ENCODE measurements around the gene HSD17B3. TPM values are rescaled to one million over a fixed set of nuclear protein-coding genes. Genes with fewer than 3 reads are reported as not detected.

HSD17B3 gene
- total RNA-seq, 6 experiments from 2014 or later = not detected

DNA sequence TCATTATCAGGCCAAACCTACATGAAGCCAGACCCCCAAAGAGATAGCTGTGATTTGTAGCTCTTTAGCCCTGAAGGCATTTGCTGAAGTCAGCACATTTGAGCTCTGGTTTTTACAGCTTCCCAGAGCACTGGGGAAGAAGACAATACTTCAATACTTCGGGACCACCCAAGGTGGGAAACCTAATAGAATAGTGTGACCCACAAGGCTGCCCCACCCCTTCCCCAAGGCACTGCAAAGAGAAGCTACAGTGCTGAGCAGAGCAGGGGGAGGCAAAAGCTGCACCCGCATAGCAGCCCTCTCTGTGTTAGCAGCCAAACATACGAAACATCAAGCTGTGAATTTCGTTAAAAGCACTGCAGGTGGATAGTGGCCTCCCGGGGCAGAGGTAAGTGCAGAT is 87.3 kb downstream of the HSD17B3 start:
- Mint-ChIP-seq H3K36me3 (ENCODE audit: low read depth) (no peaks in the 10 kb centered on the region), H3K27me3 (ENCODE audit: insufficient read depth) (peaks cover 45% of the 10 kb centered on the region), H3K4me1 (ENCODE audit: low read depth) (peaks cover 16% of the 10 kb centered on the region), H3K4me3 (no peak overlapping the region), H3K27ac (no peak overlapping the region), H3K9me3 (no peaks in the 10 kb centered on the region)
- no peak for DNase-seq
- TF ChIP-seq, protein P1, sequence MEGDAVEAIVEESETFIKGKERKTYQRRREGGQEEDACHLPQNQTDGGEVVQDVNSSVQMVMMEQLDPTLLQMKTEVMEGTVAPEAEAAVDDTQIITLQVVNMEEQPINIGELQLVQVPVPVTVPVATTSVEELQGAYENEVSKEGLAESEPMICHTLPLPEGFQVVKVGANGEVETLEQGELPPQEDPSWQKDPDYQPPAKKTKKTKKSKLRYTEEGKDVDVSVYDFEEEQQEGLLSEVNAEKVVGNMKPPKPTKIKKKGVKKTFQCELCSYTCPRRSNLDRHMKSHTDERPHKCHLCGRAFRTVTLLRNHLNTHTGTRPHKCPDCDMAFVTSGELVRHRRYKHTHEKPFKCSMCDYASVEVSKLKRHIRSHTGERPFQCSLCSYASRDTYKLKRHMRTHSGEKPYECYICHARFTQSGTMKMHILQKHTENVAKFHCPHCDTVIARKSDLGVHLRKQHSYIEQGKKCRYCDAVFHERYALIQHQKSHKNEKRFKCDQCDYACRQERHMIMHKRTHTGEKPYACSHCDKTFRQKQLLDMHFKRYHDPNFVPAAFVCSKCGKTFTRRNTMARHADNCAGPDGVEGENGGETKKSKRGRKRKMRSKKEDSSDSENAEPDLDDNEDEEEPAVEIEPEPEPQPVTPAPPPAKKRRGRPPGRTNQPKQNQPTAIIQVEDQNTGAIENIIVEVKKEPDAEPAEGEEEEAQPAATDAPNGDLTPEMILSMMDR (IDR thresholded peaks at IDR 0.05) = no peak

DNA sequence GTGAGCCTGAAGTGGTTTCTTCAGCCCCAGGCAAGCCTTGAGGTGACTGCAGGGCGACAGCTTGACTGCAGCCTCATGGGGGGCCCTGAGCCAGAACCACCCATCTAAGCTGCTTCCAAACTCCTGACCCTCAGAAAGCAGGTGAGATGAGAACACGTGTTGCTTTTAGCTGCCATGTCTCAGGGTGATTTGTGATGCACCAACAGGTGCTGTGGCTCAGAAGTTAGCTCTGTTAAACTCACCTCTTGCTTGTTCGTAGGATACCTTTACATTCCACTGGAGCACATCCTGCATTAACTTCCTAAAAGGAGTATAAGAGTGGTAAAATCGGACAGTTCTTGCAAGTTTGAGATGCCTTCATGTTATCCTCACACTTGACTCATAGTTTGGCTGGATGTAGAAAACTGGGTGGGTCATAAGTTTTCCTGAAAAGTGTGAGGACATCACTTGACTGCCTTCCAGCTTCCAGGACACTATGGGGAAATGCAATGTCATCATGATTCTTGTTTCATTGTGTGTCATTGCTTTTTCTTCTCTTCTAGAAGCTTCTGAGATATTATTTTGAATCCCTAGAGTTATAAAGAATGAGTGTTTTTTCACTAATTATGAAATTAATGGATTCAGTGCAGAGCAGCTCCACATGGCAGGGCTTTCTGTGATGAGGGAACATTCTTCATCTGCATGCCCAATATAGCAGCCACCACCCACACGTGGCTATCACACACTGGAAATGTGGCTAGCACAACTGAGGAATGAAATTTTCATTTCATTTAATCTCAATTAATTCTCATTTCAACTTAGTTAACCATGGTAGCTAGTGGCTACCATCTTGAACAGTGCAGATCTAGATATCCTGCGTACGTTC is 92.3 kb downstream of the HSD17B3 start:
- no peaks in the 10 kb centered on the region for H3K36me3 Mint-ChIP-seq (ENCODE audit: low read depth)
- peaks cover 39% of the 10 kb centered on the region for H3K27me3 Mint-ChIP-seq (ENCODE audit: insufficient read depth)
- TF ChIP-seq, protein P1 (IDR thresholded peaks at IDR 0.05) = no peak
- H3K4me1 Mint-ChIP-seq (ENCODE audit: low read depth) = peaks cover 13% of the 10 kb centered on the region
- peak; percentile 59 for DNase-seq
- no peak overlapping the region for H3K4me3 Mint-ChIP-seq
- no peaks in the 10 kb centered on the region; the same call in 1 of the 2 replicates for H3K9me3 Mint-ChIP-seq
- no peak overlapping the region for H3K27ac Mint-ChIP-seq

DNA sequence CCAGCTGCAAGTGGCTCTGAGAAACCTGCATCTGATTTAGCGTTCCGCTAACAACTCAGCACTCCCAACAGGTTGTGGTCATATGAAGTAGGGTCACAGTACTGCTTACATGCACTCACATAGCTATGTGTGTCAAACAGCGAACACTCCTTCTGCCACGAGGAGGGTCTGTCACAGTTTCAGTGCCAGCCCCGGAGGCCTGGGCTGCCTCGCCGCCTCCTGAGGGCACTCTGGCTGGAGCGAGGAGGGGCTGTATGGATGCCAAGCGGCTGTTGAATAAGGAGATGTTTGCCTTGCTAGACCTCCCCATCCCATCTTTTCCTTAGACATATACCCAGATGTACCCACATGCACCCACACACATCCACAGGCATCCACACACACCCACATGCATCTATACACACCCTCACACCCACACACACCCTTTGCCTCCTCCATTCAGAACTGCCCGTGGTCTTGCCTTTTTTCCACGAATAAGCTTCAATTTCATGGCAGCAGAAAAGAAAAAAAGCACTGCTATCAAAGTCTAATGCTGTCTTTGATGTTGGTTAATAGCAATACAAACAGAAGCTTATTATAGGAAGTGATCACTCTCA is 95.7 kb downstream of the HSD17B3 start:
- TF ChIP-seq, protein P1 (IDR thresholded peaks at IDR 0.05) = no peak
- Mint-ChIP-seq H3K4me1 (ENCODE audit: low read depth) (peaks cover 13% of the 10 kb centered on the region), H3K27me3 (ENCODE audit: insufficient read depth) (peaks cover 38% of the 10 kb centered on the region), H3K4me3 (no peak overlapping the region), H3K27ac (no peak overlapping the region), H3K36me3 (ENCODE audit: low read depth) (no peaks in the 10 kb centered on the region), H3K9me3 (no peaks in the 10 kb centered on the region; the same call in 1 of the 2 replicates)
- DNase-seq = no peak

DNA sequence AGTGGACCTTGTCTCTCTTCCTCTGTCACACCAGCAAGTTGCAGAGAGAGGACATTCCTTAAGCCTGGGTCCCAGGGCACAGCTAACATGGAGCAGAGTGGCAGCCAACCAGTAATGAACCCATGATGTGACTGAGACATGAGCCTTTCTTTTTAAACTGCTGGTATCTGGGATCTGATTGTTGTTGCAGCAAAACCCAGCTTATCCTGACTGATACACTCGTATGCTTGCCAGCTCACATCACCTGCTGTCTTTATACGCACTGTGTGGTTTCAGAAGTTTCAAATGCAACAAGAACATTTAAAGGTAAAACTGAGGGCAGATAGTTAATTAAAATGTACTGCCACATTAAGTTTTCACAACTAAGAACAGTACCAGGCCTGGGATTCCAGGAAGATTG is 97.1 kb downstream of the HSD17B3 start:
- TF ChIP-seq, protein P1 (IDR thresholded peaks at IDR 0.05) = no peak
- H3K27ac Mint-ChIP-seq = no peak overlapping the region
- H3K4me3 Mint-ChIP-seq = no peak overlapping the region
- DNase-seq = no peak
- peaks cover 36% of the 10 kb centered on the region for H3K27me3 Mint-ChIP-seq (ENCODE audit: insufficient read depth)
- H3K4me1 Mint-ChIP-seq (ENCODE audit: low read depth) = peaks cover 7% of the 10 kb centered on the region
- H3K36me3 Mint-ChIP-seq (ENCODE audit: low read depth) = no peaks in the 10 kb centered on the region
- H3K9me3 Mint-ChIP-seq = no peaks in the 10 kb centered on the region; the same call in 1 of the 2 replicates

DNA sequence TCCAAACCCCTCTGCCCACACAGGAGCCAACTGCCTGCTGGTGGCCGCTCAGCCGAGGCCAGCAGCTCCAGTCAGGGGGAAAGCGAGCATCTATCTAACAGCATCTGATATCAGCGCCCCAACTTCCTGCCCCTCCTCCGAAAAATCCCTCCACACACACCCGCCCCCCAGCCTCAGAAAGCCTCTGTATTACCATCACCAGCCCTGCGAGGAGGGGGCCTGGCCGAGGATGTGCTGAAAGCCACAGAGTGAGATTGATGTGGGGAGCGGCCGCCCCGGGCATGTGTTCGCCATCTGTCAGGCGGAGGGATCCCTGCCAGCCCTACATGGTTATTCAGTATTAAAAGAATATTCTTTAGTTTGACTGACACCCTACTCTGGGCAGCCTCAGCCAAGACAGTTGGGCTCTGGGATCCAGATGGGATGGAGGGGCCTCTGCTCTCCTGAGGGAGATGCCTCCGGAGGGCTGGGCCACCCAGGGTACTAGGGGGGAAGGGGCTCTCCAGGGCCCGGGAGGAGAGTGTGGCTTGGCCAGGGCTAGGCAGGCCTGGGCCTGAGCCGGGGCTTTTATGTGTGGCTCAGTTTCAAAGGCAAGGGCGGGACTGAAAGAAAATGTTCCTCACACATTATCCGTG is 98.0 kb downstream of the HSD17B3 start:
- TF ChIP-seq, protein P1 (IDR thresholded peaks at IDR 0.05) = no peak
- Mint-ChIP-seq H3K9me3 (no peaks in the 10 kb centered on the region; the same call in 1 of the 2 replicates), H3K36me3 (ENCODE audit: low read depth) (no peaks in the 10 kb centered on the region), H3K4me1 (ENCODE audit: low read depth) (no peaks in the 10 kb centered on the region), H3K27ac (no peak overlapping the region), H3K4me3 (no peak overlapping the region), H3K27me3 (ENCODE audit: insufficient read depth) (peaks cover 41% of the 10 kb centered on the region)
- DNase-seq = no peak
